K562 (cell line): ENCODE results near the gene CACNA1A. TPM values are rescaled to one million over a fixed set of nuclear protein-coding genes. Genes with fewer than 3 reads are reported as not detected.

Experiments
- ARID1B ChIP-seq: fragments of 450-650 bp; IDR thresholded peaks from 2 replicates; pipeline ENCODE4 v1.6.1; 2016; ENCODE audit warnings: antibody characterized with exemption, mild to moderate bottlenecking, inconsistent platforms
- BMI1 ChIP-seq: fragments of 150-350 bp; IDR thresholded peaks from 2 replicates; pipeline ENCODE4 v1.6.1; 2014; ENCODE audit warnings: low read length
- CBFA2T3 ChIP-seq: fragments of 450-650 bp; IDR thresholded peaks from 2 replicates; pipeline ENCODE4 v1.6.1; 2017
- CREM ChIP-seq: IDR thresholded peaks from 2 replicates; pipeline ENCODE4 v1.6.1; 2014; ENCODE audit warnings: antibody characterized with exemption, low read depth
- CTBP1 ChIP-seq: fragments of 450-650 bp; IDR thresholded peaks from 2 replicates; pipeline ENCODE4 v1.6.1; 2016; ENCODE audit warnings: borderline replicate concordance
- EP300 ChIP-seq: IDR thresholded peaks from 2 replicates; pipeline ENCODE4 v1.6.1; 2012; ENCODE audit warnings: low read length, improper control_type of control experiment
- ESRRA ChIP-seq: fragments of 450-650 bp; IDR thresholded peaks from 2 replicates; pipeline ENCODE4 v1.6.1; 2014; ENCODE audit warnings: low read depth, mild to moderate bottlenecking, moderate library complexity, borderline replicate concordance
- ESRRB ChIP-seq: fragments of 250-450 bp; sonication (Bioruptor Pico); IDR thresholded peaks from 2 replicates; pipeline ENCODE4 v1.5.0; 2020; ENCODE audit warnings: mild to moderate bottlenecking, moderate library complexity, borderline replicate concordance
- FOXM1 ChIP-seq, 2 experiments: fragments of 450-650 bp in 1 of 2; sonication (generic) in 1 of 2; formaldehyde crosslinking in 1 of 2; IDR thresholded peaks; 2 replicates each; pipeline versions ENCODE4 v1.6.1 to v1.9.0; 2017 to 2022; ENCODE audit warnings: low read depth in 2 of 2, mild to moderate bottlenecking in 2 of 2, missing genetic modification reagents in 1 of 2, moderate library complexity in 1 of 2
- GABPB2 ChIP-seq: fragments of 250-450 bp; sonication (Bioruptor Pico); conservative IDR thresholded peaks from 2 replicates; pipeline ENCODE4 v1.5.1; 2021; ENCODE audit warnings: mild to moderate bottlenecking
- HDAC1 ChIP-seq, 2 experiments: fragments of 450-650 bp; IDR thresholded peaks; 2 replicates each; pipeline ENCODE4 v1.6.1; 2016 to 2017; ENCODE audit warnings: inconsistent platforms in 1 of 2, mild to moderate bottlenecking in 1 of 2, moderate library complexity in 1 of 2
- RAD21 ChIP-seq, 2 experiments: fragments of 250-450 bp in 1 of 2; fragments of 450-650 bp in 1 of 2; sonication (Bioruptor Pico) in 1 of 2; formaldehyde crosslinking in 1 of 2; IDR thresholded peaks in 1 of 2; conservative IDR thresholded peaks in 1 of 2; 2 replicates each; pipeline versions ENCODE4 v1.4.0 to v1.8.0; 2020 to 2022; ENCODE audit warnings: mild to moderate bottlenecking in 2 of 2, moderate library complexity in 1 of 2
- RFX1 ChIP-seq: fragments of 450-650 bp; IDR thresholded peaks from 2 replicates; pipeline ENCODE4 v1.6.1; 2016; ENCODE audit warnings: mild to moderate bottlenecking, moderate library complexity
- SPI1 ChIP-seq: IDR thresholded peaks from 2 replicates; pipeline ENCODE4 v1.6.1; 2011; ENCODE audit warnings: low read depth, low read length, control low read depth, borderline replicate concordance
- TAL1 ChIP-seq: fragments of 450-650 bp; IDR thresholded peaks from 2 replicates; pipeline ENCODE4 v1.6.1; 2016; ENCODE audit warnings: mild to moderate bottlenecking
- USF1 ChIP-seq: sonication (generic); formaldehyde crosslinking; IDR thresholded peaks from 2 replicates; pipeline ENCODE4 v1.9.0; 2022; ENCODE audit warnings: mild to moderate bottlenecking, missing genetic modification reagents
- ZBED1 ChIP-seq: IDR thresholded peaks from 2 replicates; pipeline ENCODE4 v1.6.1; 2014
- ZNF24 ChIP-seq: fragments of 450-650 bp; IDR thresholded peaks from 2 replicates; pipeline ENCODE4 v1.6.1; 2016
- polyA plus RNA-seq, 8 experiments: library from polyadenylated mRNA; depleted of rRNA in 4 of 8; stranded (reverse) in 5 of 8; unstranded in 3 of 8; fragments of >200 nt; fragmentation: Nextera tagmentation in 2 of 8; fragmentation: Illumina TruSeq in 1 of 8; extraction: Ambion mirVana in 2 of 8; extraction: Trizol in 1 of 8; gene quantifications; 2 replicates each; pipeline versions ENCODE4 v1.2.1 to v1.2.3, GENCODE V29; 2011 to 2014; ENCODE audit warnings: inconsistent platforms in 1 of 8, missing spikeins in 1 of 8
- total RNA-seq, 7 experiments: library from RNA; depleted of rRNA in 6 of 7; stranded (reverse); fragments of >200 nt in 6 of 7; fragmentation: Illumina TruSeq in 2 of 7; extraction: Trizol in 2 of 7; gene quantifications; 2 replicates each; pipeline versions ENCODE4 v1.2.1 to v1.2.3, GENCODE V29; 2011 to 2021; ENCODE audit warnings: low replicate concordance in 1 of 7
- TF ChIP-seq, protein P1 (sequence below), 2 experiments: fragments of 450-650 bp; formaldehyde crosslinking in 1 of 2; IDR thresholded peaks; 2 replicates each; pipeline versions ENCODE4 v1.4.0 to v1.6.1; 2014 to 2020; ENCODE audit warnings: mild to moderate bottlenecking in 2 of 2, borderline replicate concordance in 1 of 2, low read depth in 1 of 2
- TF ChIP-seq, protein P2 (sequence below): IDR thresholded peaks from 2 replicates; pipeline ENCODE4 v1.6.1; 2012; ENCODE audit warnings: low read depth, low read length, improper control_type of control experiment, borderline replicate concordance

Gene CACNA1A
- total and polyA plus RNA-seq, 9 of the 15 experiments (the other 6 are each of a cell fraction or from before 2014, with no cell fraction given), result 0.03 to 0.20 (median 0.09) TPM; not detected in 1

DNA sequence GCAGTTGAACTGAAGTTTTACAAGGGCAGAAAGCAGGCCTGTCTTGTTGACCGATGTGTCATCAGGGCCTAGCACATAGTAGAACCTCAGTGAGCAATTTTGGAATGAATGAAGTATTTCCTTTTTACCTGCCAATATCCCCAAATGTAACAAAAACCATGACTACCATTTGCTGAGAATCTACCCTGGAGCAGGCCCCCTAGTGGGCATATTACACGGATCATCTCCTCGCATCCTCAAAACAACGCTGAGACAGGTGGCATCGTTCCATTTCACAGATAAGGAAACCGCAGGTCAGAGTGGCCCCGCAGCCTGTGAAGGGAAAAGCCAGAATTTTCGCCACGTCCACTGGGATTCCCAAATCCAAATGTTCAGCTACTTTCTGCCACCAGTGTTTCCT is 77.9 kb downstream of the CACNA1A start (continued):
- TF ChIP-seq, protein P1, sequence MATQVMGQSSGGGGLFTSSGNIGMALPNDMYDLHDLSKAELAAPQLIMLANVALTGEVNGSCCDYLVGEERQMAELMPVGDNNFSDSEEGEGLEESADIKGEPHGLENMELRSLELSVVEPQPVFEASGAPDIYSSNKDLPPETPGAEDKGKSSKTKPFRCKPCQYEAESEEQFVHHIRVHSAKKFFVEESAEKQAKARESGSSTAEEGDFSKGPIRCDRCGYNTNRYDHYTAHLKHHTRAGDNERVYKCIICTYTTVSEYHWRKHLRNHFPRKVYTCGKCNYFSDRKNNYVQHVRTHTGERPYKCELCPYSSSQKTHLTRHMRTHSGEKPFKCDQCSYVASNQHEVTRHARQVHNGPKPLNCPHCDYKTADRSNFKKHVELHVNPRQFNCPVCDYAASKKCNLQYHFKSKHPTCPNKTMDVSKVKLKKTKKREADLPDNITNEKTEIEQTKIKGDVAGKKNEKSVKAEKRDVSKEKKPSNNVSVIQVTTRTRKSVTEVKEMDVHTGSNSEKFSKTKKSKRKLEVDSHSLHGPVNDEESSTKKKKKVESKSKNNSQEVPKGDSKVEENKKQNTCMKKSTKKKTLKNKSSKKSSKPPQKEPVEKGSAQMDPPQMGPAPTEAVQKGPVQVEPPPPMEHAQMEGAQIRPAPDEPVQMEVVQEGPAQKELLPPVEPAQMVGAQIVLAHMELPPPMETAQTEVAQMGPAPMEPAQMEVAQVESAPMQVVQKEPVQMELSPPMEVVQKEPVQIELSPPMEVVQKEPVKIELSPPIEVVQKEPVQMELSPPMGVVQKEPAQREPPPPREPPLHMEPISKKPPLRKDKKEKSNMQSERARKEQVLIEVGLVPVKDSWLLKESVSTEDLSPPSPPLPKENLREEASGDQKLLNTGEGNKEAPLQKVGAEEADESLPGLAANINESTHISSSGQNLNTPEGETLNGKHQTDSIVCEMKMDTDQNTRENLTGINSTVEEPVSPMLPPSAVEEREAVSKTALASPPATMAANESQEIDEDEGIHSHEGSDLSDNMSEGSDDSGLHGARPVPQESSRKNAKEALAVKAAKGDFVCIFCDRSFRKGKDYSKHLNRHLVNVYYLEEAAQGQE (IDR thresholded peaks at IDR 0.05; ENCODE audit: borderline replicate concordance), result peak; percentile 51; the same call in 1 of the 2 replicates
- TF ChIP-seq, protein P1 (CRISPR knock-in tag; IDR thresholded peaks at IDR 0.05; ENCODE audit: low read depth), result no peak
- TF ChIP-seq FOXM1 (IDR thresholded peaks at IDR 0.05; ENCODE audit: low read depth) (no peak), FOXM1 (CRISPR knock-in tag; IDR thresholded peaks at IDR 0.05; ENCODE audit: low read depth) (no peak), ESRRB (CRISPR knock-in tag) (no peak), ARID1B (peak; percentile 37; the same call in 1 of the 2 replicates), USF1 (CRISPR knock-in tag) (no peak), CREM (peak; percentile 13; the same call in 1 of the 2 replicates), GABPB2 (CRISPR knock-in tag) (no peak), EP300 (0 out of 2 replicates have a peak, but pooled peaks have one; percentile 10), RAD21 (CRISPR knock-in tag; conservative IDR thresholded peaks at IDR 0.05 in 1 of 2, IDR thresholded peaks at IDR 0.05 in 1 of 2) (peak in 1 of 2 experiments; percentile 41; a peak in 2 of 4 replicates), CTBP1 (0 out of 2 replicates have a peak, but pooled peaks have one; percentile 26), CBFA2T3 (peak; percentile 29), ZBED1 (no peak), ZNF24 (peak; percentile 74), BMI1 (no peak), ESRRA (peak; percentile 64; the same call in 1 of the 2 replicates), SPI1 (no peak), RFX1 (0 out of 2 replicates have a peak, but pooled peaks have one; percentile 10), HDAC1 (IDR thresholded peaks at IDR 0.05) (no peak), TAL1 (0 out of 2 replicates have a peak, but pooled peaks have one; percentile 24)
- TF ChIP-seq, protein P2, sequence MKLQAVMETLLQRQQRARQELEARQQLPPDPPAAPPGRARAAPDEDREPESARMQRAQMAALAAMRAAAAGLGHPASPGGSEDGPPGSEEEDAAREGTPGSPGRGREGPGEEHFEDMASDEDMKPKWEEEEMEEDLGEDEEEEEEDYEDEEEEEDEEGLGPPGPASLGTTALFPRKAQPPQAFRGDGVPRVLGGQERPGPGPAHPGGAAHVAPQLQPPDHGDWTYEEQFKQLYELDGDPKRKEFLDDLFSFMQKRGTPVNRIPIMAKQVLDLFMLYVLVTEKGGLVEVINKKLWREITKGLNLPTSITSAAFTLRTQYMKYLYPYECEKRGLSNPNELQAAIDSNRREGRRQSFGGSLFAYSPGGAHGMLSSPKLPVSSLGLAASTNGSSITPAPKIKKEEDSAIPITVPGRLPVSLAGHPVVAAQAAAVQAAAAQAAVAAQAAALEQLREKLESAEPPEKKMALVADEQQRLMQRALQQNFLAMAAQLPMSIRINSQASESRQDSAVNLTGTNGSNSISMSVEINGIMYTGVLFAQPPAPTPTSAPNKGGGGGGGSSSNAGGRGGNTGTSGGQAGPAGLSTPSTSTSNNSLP, result peak; percentile 31; the same call in 1 of the 2 replicates
